Tongue (tissue), 2 donors: ENCODE results near the gene B4GALT3. TPM values are rescaled to one million over a fixed set of nuclear protein-coding genes. Genes with fewer than 3 reads are reported as not detected.

Experiments used
- DNase-seq: peaks from one replicate; pipeline ENCODE4 v3.0.0-alpha.2; 2015
- total RNA-seq: library from RNA; depleted of rRNA; stranded (reverse); fragments of >200 nt; gene quantifications from one replicate; pipeline ENCODE4 v1.2.3, GENCODE V29; 2014

Gene B4GALT3
- total RNA-seq, 1 donor from 2014 or later: 9.3 TPM

- no peak for DNase-seq
These were observed 10.0 kb upstream of the B4GALT3 start for GRCh38 chr1:161187311-161187710.

GRCh38 chr1:161185732-161186311 is 8.5 kb upstream of the B4GALT3 start:
- no peak for DNase-seq

DNA sequence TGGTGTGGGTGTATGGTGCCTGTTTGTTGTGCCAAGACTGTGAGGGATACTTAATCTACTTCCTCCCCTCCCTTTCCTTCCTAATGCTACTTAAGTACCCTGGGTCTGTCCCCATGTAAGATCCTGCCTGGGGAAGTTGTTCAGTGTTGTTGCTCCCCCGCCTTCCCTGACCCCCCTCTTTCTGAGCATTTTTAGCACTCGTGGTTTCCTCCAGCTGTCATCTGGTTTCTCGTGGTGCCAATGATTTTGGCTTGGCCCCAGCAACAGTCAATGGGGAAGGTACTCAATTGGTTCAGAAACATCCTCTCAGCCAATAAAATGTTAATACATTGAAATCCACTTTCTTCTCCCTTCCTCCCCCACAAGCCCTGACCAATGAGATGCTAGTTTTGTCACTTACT is 8.0 kb upstream of the B4GALT3 start:
- DNase-seq: peak; percentile 90

DNA sequence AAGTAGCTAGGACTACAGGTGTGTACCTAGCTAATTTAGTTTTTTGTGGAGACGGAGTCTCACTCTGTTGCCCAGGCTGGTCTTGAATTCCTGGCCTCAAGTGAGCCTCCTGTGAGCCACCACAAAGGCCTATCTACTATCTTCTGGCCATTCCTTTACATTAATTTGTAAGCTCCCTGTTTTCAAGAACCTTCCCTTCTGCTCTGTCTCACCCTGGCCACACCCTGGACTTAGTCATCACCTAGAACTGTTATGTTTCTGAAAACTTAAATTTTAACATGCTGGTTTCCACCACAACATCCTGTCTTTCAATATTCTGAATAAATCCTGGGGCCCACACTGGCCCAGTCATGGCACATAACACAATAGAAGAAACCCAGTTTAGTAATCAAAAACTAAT is 4.9 kb upstream of the B4GALT3 start:
- no peak for DNase-seq

- DNase-seq: no peak
These were observed 3.3 kb upstream of the B4GALT3 start for GRCh38 chr1:161180639-161181038.

- no peak for DNase-seq
These were observed 2.4 kb upstream of the B4GALT3 start for GRCh38 chr1:161179698-161180097.

DNA sequence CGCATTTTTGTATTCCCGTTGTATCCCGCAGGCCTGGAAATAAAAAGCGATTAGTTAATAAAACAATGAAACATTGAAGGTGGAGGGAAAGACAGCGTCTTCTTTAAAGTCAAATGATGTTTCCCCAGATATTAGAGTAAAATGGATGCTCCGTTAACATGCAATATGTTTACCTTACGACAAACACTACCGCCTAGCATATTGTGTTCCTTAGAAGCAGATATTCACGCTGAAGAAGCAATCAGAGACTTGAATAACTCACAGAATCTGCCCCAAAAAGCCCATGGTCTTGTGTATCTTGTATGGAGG is 583 bp upstream of the B4GALT3 start:
- DNase-seq: no peak

- DNase-seq: no peak
These were observed 717 bp downstream of the B4GALT3 start for GRCh38 chr1:161176468-161177111.

DNA sequence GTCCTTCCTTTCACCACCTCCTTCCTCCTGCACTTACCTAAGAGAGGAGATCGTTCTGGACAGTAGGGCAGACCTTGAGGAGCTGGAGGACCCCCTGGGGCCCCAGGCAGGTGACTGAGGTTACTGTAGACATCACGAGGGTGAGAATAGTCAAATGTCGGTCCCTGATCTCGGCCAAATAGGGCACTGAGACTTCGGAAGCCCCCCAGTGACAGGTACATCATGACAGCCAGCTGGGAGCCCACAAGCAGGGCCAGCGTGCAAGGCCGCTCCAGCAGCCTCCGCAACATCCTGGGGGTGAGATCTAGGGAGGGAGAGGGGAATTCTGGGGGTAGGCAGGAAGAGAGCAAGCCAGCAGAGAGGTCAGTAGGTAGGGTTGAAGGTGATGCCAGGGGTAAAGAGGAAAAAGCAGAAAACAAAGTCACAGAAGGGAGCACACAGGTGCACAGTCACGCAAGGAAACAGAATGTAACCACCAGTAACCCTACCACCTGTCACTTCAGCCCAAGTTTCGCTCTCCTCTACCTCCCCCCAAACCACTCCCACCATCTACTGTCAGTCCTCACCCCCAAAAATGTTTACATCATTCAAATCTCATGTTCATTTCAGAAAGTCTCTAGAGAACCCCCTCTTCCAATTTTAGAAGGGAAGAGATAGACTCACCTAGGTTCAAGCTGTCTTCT is 1.4 kb downstream of the B4GALT3 start:
- no peak for DNase-seq

- no peak for DNase-seq
These were observed 2.4 kb downstream of the B4GALT3 start for GRCh38 chr1:161174911-161175310.

GRCh38 chr1:161173711-161174110 is 3.6 kb downstream of the B4GALT3 start:
- no peak for DNase-seq

- DNase-seq: peak; percentile 41
These were observed 4.4 kb downstream of the B4GALT3 start for GRCh38 chr1:161172776-161173376.

DNA sequence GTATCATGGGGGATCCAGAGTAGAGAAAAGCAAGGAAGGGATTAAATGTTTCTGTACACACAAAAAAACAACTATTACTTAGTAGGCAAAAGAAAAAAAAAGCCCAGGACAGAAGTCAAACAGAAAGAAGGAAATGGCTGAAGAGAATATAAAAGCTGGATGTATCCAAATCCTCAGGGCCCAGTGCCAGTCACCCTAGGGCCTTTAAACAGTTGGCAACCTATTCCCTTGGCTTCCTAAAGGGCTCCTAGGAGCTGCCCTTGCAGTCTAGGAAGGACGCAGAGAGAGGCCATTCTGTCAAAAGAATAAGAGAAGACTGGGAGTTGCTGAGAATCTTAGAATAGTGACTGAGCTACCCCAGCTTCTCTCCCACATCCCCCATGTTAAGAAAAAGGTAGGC is 5.0 kb downstream of the B4GALT3 start:
- no peak for DNase-seq

- DNase-seq: no peak
These were observed 5.6 kb downstream of the B4GALT3 start for GRCh38 chr1:161171696-161172095.

GRCh38 chr1:161171191-161171590 is 6.1 kb downstream of the B4GALT3 start:
- no peak for DNase-seq

DNA sequence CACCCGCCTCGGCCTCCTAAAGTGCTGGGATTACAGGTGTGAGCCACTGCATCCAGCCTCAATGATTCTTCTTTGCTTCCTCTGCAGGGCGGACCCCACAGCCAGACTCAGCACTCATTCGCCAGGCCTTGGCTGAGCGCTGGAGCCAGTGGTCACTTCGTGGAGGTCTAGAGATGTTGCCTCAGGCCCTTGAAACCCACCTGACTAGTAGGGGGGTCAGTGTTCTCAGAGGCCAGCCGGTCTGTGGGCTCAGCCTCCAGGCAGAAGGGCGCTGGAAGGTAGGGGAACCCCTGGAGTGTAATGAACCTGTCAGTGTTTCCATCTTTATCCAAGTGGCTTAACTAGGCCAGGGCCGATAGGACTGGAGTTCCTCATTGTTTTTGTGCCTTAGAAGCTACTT is 8.4 kb downstream of the B4GALT3 start:
- DNase-seq: no peak

- DNase-seq: no peak
These were observed 10.4 kb downstream of the B4GALT3 start for GRCh38 chr1:161166669-161167548.

DNA sequence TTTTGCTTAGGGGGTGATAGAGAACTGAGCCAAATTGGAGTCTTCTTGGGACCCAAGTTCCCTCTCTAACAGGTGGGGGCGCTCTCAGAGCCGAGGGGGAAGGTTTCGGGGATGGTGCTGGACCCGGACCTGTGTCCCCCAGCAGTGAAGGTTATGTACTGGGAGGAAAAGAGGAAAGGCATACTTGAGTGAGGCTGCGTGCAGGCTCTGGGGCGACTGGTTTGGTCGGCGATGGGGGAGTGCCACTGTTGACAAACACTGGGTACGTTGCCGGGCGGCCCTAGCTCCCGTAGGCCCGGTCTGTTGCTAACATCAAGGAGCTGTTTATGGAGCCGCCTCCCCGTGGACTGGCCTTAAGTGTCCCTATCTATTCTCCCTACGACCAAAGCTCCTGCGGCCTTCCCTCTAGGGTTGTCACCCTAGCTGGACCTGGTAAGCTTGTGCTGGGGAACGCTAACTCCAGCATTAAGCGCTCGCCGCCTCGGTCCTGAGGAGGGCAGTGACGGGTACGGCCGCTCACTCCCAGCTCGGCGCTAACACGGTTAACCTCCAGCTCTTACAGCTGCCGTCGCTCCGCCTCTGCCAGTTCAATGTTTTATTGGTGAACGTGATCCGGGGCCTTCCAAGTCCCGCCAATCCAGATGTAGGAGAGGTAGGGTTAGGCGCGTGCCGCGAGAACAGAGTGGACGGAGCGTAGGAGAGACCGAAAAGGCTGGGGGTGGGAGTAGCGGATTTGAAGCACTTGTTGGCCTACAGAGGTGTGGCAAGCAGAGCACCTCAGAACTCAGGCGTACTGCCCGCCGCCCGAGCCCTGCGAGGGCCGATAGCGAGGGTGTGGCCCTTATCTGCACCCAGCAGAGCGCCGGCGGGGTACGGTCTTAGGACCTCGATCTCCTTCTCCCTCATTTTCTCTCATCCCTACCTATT is 11.3 kb downstream of the B4GALT3 start, which contains the start of gene PPOX:
Gene PPOX (plus strand): TSS at position 685 of the 927 bp plus-strand sequence. CDS start 422 bp downstream, outside the sequence.
- DNase-seq: peak; percentile 99

DNA sequence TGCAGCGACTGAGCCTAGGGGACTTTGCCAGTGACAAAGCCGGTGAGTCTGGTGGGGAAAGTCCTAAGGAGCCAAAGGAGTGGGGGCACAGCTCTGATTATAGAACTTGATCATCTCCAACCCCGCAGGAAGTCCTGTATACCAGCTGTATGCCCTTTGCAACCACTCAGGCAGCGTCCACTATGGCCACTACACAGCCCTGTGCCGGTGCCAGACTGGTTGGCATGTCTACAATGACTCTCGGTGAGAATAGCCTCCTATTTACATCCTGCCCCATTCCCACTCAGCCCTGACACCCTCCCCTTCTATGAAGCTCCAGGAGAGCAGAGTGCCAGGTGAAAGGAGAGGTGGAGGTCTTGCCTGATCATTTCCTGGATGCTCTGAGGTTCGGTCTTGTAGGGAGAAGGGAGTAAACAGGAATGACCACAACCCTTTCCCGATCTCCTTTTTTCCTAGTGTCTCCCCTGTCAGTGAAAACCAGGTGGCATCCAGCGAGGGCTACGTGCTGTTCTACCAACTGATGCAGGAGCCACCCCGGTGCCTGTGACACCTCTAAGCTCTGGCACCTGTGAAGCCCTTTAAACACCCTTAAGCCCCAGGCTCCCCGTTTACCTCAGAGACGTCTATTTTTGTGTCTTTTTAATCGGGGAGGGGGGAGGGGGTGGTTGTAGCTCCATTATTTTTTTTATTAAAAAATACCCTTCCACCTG is 12.3 kb downstream of the B4GALT3 start:
- no peak for DNase-seq

DNA sequence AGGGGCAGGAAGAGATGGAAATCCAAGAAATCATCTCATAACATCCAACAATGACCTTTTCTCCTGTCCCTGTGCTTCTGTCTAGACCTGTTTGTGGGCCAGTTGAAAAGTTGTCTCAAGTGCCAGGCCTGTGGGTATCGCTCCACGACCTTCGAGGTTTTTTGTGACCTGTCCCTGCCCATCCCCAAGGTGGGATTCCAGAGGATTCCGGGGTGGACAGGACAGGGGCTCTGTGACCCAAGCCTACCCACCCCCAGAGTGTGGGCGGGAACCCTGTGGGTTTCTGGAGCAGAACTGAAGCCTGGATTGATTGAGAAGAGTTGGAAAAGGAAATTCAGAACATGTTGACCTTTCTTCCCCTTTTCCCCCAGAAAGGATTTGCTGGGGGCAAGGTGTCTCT is 13.5 kb downstream of the B4GALT3 start:
- no peak for DNase-seq

DNA sequence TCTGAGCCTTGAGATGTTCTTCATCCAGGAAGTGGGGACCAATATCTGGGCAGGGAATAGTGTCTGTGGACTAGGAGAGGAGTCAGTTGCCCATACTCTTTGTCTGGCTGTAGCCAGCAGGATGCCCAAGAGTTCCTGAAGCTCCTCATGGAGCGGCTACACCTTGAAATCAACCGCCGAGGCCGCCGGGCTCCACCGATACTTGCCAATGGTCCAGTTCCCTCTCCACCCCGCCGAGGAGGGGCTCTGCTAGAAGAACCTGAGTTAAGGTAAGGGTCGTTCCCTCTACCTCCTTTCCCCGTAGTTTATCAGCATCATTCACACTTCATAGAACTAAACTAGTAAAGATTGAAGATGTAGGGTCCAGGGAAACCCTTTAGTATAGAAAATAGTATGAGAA is 14.5 kb downstream of the B4GALT3 start:
- no peak for DNase-seq
